Measurements from ENCODE around the gene GJB3.

The GJB3 gene

DNA sequence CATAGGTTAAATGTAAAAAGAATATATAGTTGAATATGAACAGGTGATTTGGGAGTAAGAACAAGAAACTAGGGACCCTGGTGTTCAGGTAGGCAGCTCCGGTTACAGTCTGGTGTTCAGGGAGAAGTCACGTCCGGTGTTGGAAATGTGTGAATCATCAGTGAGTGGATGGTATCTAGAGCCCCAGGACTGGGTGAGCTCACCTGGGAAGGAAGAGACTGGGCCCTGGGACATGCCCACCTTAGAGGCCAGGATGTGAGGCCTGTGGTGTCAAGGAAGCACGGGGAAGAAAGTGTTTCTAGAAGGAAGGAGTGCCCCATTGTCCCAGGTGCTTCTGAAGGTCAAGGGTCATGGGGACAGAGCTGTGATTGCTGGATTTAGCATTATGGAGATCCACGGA is 1.5 kb upstream of the GJB3 start:
- ATAC-seq (ENCODE audit: low read depth) (peak; percentile 80), DNase-seq (ENCODE audit: low spot score) (no peak)
- Histone ChIP-seq H3K4me3 (ENCODE audit: severe bottlenecking) (no peak overlapping the region), H3K27me3 (ENCODE audit: insufficient read depth, poor library complexity, severe bottlenecking) (no peaks in the 10 kb centered on the region), H3K27ac (ENCODE audit: poor library complexity, severe bottlenecking) (peak overlapping the region; percentile 98), H3K9me3 (ENCODE audit: severe bottlenecking) (no peaks in the 10 kb centered on the region), H3K4me1 (ENCODE audit: insufficient read depth, poor library complexity, severe bottlenecking) (peaks cover 32% of the 10 kb centered on the region), H3K36me3 (ENCODE audit: low read depth) (peaks cover 25% of the 10 kb centered on the region)
- TF ChIP-seq, protein P1, sequence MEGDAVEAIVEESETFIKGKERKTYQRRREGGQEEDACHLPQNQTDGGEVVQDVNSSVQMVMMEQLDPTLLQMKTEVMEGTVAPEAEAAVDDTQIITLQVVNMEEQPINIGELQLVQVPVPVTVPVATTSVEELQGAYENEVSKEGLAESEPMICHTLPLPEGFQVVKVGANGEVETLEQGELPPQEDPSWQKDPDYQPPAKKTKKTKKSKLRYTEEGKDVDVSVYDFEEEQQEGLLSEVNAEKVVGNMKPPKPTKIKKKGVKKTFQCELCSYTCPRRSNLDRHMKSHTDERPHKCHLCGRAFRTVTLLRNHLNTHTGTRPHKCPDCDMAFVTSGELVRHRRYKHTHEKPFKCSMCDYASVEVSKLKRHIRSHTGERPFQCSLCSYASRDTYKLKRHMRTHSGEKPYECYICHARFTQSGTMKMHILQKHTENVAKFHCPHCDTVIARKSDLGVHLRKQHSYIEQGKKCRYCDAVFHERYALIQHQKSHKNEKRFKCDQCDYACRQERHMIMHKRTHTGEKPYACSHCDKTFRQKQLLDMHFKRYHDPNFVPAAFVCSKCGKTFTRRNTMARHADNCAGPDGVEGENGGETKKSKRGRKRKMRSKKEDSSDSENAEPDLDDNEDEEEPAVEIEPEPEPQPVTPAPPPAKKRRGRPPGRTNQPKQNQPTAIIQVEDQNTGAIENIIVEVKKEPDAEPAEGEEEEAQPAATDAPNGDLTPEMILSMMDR (IDR thresholded peaks at IDR 0.05; ENCODE audit: poor library complexity, severe bottlenecking), result no peak

DNA sequence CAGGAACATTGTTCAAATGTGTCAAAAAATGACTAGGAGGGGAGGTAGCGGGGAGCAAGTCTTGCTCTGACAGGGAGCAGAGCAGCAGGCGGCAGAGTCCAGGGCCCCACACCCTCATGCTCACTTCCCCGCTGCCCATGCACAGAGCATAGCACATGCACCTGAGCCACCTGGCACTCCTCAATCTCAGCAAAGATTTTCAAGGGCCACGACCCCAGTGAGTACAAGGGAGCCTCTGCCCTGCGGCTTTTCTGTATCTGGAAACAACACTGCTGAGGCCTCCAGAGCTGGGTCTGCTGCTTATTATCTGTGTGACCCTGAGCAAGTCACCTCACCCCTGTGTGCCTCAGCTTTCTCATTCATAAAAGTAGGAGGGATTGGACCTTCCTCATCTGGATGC is 1.1 kb upstream of the GJB3 start:
- H3K27ac ChIP-seq (ENCODE audit: poor library complexity, severe bottlenecking), result peak overlapping the region; percentile 98

DNA sequence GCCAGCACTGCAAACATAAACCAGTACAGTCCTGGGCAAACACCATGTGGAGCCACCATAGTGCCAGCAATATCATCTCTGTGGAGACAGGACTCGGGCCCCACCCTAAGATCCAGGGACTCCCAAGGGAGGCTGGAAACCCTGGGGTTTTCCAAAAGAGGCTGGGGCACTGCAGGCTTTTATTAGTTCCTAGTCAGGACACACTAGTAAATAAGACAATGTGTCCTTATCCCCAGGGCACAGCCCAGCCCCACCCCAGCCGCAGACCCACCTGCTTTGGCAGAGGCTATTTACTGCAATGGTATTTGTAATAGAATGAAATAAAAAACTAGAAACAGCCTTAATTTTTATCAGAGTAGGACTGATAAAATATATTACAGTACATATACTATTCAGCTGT is 486 bp upstream of the GJB3 start:
- TF ChIP-seq, protein P1 (IDR thresholded peaks at IDR 0.05; ENCODE audit: poor library complexity, severe bottlenecking), result no peak
- DNase-seq (ENCODE audit: low spot score) (no peak), ATAC-seq (ENCODE audit: low read depth) (no peak)
- peak overlapping the region; percentile 98 for H3K27ac ChIP-seq (ENCODE audit: poor library complexity, severe bottlenecking)
- H3K4me3 ChIP-seq (ENCODE audit: severe bottlenecking), result peak overlapping the region; percentile 85
- no peaks in the 10 kb centered on the region for H3K27me3 ChIP-seq (ENCODE audit: insufficient read depth, poor library complexity, severe bottlenecking)
- H3K9me3 ChIP-seq (ENCODE audit: severe bottlenecking), result no peaks in the 10 kb centered on the region
- H3K36me3 ChIP-seq (ENCODE audit: low read depth), result peaks cover 35% of the 10 kb centered on the region
- H3K4me1 ChIP-seq (ENCODE audit: insufficient read depth, poor library complexity, severe bottlenecking), result peaks cover 32% of the 10 kb centered on the region

More for the DNA sequence above, 1.1 kb upstream of the GJB3 start:
- Histone ChIP-seq H3K36me3 (ENCODE audit: low read depth) (peaks cover 29% of the 10 kb centered on the region), H3K9me3 (ENCODE audit: severe bottlenecking) (no peaks in the 10 kb centered on the region), H3K4me1 (ENCODE audit: insufficient read depth, poor library complexity, severe bottlenecking) (peaks cover 32% of the 10 kb centered on the region), H3K27me3 (ENCODE audit: insufficient read depth, poor library complexity, severe bottlenecking) (no peaks in the 10 kb centered on the region), H3K4me3 (ENCODE audit: severe bottlenecking) (no peak overlapping the region)
- ATAC-seq (ENCODE audit: low read depth) (no peak), DNase-seq (ENCODE audit: low spot score) (no peak)
- TF ChIP-seq, protein P1 (IDR thresholded peaks at IDR 0.05; ENCODE audit: poor library complexity, severe bottlenecking), result no peak

DNA sequence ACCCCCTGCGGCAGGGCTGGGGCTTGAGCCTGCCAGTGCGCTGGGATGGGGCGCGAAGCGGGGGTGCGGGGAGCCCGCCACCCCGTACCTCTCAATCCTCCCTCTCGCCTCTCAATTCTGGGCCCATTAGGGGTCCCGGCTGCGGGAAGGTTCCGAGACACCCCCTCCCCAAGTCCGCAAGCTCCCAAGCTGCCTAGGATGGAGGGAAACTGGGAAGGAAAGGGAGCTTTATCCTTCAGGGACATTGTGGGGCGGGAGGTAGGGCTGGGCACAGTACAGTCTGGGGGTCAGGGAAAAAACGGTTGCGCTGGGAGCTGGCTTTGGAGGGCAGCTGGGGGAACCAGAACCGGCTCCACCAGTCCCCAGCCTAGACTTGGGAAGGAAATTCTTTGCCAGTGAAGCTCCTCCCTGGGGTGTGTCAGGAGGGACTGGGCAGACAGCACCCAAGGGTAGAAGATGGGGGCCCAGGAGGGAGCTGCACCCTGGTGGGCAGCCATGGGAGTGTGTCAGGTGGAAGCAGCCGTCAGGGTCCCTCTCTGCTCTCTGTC is 904 bp downstream of the GJB3 start:
- H3K4me3 ChIP-seq (ENCODE audit: severe bottlenecking), result peak overlapping the region; percentile 85
- no peaks in the 10 kb centered on the region for H3K27me3 ChIP-seq (ENCODE audit: insufficient read depth, poor library complexity, severe bottlenecking)
- TF ChIP-seq, protein P1 (IDR thresholded peaks at IDR 0.05; ENCODE audit: poor library complexity, severe bottlenecking), result peak; percentile 30
- peaks cover 32% of the 10 kb centered on the region for H3K4me1 ChIP-seq (ENCODE audit: insufficient read depth, poor library complexity, severe bottlenecking)
- H3K9me3 ChIP-seq (ENCODE audit: severe bottlenecking), result no peaks in the 10 kb centered on the region
- peak overlapping the region; percentile 98 for H3K27ac ChIP-seq (ENCODE audit: poor library complexity, severe bottlenecking)
- H3K36me3 ChIP-seq (ENCODE audit: low read depth), result peaks cover 49% of the 10 kb centered on the region
- ATAC-seq (ENCODE audit: low read depth) (peak; percentile 37), DNase-seq (ENCODE audit: low spot score) (no peak)

DNA sequence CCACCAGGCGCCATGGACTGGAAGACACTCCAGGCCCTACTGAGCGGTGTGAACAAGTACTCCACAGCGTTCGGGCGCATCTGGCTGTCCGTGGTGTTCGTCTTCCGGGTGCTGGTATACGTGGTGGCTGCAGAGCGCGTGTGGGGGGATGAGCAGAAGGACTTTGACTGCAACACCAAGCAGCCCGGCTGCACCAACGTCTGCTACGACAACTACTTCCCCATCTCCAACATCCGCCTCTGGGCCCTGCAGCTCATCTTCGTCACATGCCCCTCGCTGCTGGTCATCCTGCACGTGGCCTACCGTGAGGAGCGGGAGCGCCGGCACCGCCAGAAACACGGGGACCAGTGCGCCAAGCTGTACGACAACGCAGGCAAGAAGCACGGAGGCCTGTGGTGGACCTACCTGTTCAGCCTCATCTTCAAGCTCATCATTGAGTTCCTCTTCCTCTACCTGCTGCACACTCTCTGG is 3.8 kb downstream of the GJB3 start:
- Histone ChIP-seq H3K9me3 (ENCODE audit: severe bottlenecking) (no peaks in the 10 kb centered on the region), H3K27me3 (ENCODE audit: insufficient read depth, poor library complexity, severe bottlenecking) (no peaks in the 10 kb centered on the region), H3K4me3 (ENCODE audit: severe bottlenecking) (no peak overlapping the region), H3K27ac (ENCODE audit: poor library complexity, severe bottlenecking) (peak overlapping the region; percentile 98), H3K4me1 (ENCODE audit: insufficient read depth, poor library complexity, severe bottlenecking) (peaks cover 14% of the 10 kb centered on the region), H3K36me3 (ENCODE audit: low read depth) (peaks cover 57% of the 10 kb centered on the region)
- TF ChIP-seq, protein P1 (IDR thresholded peaks at IDR 0.05; ENCODE audit: poor library complexity, severe bottlenecking), result no peak
- ATAC-seq (ENCODE audit: low read depth) (no peak), DNase-seq (ENCODE audit: low spot score) (no peak)
